Choroid plexus epithelial cell (primary cell): ENCODE results near the gene KCTD15.

Experiments used
- DNase-seq: peaks from one replicate; pipeline ENCODE4 v3.0.0-alpha.2; 2010; ENCODE audit warnings: low read depth
- H3K4me3 ChIP-seq: 2 replicates; pipeline ENCODE4 v1.5.1; 2011; ENCODE audit warnings: low read depth, mild to moderate bottlenecking, control low read depth, low read length, moderate library complexity
- TF ChIP-seq, protein P1 (sequence below): conservative IDR thresholded peaks from 2 replicates; pipeline ENCODE4 v1.5.1; 2011; ENCODE audit warnings: low read depth, mild to moderate bottlenecking, control low read depth, inconsistent platforms, low read length, moderate library complexity

Gene KCTD15

DNA sequence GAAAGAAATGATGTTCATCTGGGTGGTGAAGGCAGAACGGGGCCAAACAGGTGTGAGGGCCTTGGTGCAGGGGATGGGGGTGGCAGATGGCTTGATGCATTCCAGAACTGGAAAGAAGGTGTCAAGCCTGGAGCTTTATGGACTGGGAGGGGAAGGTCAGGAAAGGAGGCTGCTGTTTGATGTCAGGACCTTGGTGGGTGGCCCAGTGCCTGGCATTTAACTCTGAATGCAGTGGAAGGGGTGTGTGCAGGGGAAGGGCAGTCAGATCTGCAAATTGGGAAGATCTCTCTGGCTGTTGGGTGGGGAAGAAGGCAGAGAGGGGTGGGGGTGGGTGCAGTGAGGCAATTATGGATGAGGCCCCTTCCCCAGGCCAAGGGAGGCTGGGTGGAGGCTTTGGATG, 11.7 kb downstream of the KCTD15 start:
- DNase-seq: no peak
- no peak overlapping the region for H3K4me3 ChIP-seq
- TF ChIP-seq, protein P1, sequence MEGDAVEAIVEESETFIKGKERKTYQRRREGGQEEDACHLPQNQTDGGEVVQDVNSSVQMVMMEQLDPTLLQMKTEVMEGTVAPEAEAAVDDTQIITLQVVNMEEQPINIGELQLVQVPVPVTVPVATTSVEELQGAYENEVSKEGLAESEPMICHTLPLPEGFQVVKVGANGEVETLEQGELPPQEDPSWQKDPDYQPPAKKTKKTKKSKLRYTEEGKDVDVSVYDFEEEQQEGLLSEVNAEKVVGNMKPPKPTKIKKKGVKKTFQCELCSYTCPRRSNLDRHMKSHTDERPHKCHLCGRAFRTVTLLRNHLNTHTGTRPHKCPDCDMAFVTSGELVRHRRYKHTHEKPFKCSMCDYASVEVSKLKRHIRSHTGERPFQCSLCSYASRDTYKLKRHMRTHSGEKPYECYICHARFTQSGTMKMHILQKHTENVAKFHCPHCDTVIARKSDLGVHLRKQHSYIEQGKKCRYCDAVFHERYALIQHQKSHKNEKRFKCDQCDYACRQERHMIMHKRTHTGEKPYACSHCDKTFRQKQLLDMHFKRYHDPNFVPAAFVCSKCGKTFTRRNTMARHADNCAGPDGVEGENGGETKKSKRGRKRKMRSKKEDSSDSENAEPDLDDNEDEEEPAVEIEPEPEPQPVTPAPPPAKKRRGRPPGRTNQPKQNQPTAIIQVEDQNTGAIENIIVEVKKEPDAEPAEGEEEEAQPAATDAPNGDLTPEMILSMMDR: no peak

DNA sequence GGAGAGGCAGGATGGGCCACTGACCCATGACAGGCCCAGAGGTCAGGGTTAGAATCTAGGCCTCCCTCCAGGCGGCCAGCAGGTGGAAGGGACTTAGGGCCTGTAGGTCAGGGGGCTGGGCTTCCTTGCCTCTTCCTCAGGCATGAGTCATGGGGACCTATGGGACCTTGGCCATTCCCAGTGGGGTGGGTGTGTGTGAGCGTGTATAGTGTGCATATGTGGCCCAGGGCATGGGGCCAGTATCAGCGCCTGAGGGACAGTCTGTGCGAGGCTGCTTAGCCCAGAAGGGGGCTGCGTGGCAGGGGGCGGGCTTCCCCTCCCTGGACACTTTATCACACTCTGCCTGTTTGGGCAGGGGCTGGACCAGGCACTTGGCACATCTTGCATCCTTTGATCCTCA, 13.3 kb downstream of the KCTD15 start:
- TF ChIP-seq, protein P1: no peak
- H3K4me3 ChIP-seq: no peak overlapping the region
- peak; percentile 51 for DNase-seq

GRCh38 chr19:33810821-33811220, 14.2 kb downstream of the KCTD15 start:
- TF ChIP-seq, protein P1: no peak
- no peak overlapping the region for H3K4me3 ChIP-seq
- no peak for DNase-seq

DNA sequence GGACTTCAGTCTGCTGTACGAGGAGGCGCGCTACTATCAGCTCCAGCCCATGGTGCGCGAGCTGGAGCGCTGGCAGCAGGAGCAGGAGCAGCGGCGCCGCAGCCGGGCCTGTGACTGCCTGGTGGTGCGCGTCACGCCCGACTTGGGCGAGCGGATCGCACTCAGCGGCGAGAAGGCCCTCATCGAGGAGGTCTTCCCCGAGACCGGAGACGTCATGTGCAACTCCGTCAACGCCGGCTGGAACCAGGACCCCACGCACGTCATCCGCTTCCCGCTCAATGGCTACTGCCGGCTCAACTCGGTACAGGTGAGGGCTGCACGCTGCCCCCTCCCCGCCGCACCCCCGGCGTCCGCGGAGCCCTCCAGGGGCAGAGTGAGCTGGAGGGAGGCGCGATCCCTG, 14.6 kb downstream of the KCTD15 start:
- no peak overlapping the region for H3K4me3 ChIP-seq
- no peak for DNase-seq
- TF ChIP-seq, protein P1: no peak

DNA sequence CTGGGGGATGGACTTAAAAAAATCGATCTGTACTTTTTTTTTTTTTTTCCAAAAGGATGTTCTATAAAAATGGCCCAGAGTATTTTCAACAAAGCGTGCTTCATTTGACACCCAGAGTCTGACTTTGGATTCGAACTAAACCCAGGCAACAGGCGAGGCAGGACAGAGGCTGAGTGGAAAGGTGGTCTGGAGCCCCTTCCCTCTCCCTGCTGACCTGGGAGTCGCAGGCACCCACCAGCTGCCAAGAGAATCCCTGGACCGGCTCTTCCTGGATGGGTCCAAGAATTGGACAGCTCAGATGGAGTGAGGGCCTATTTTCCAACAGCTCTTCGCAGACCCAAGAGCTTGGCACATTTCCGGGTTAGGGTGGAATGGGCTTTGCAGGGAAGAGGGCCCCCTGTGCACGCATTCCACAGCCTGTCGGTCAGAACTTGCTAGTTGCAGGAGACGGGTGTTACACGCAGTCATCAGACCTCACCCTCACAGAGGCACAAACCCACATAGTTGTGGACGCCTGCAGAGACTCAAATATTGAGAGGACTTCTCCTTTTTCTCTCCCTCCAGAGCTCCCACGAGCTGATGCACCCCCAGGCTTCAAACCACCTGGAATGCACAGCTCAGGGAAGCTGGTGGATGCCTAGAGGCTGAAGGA, 15.2 kb downstream of the KCTD15 start:
- no peak for DNase-seq
- no peak overlapping the region for H3K4me3 ChIP-seq
- TF ChIP-seq, protein P1: no peak

DNA sequence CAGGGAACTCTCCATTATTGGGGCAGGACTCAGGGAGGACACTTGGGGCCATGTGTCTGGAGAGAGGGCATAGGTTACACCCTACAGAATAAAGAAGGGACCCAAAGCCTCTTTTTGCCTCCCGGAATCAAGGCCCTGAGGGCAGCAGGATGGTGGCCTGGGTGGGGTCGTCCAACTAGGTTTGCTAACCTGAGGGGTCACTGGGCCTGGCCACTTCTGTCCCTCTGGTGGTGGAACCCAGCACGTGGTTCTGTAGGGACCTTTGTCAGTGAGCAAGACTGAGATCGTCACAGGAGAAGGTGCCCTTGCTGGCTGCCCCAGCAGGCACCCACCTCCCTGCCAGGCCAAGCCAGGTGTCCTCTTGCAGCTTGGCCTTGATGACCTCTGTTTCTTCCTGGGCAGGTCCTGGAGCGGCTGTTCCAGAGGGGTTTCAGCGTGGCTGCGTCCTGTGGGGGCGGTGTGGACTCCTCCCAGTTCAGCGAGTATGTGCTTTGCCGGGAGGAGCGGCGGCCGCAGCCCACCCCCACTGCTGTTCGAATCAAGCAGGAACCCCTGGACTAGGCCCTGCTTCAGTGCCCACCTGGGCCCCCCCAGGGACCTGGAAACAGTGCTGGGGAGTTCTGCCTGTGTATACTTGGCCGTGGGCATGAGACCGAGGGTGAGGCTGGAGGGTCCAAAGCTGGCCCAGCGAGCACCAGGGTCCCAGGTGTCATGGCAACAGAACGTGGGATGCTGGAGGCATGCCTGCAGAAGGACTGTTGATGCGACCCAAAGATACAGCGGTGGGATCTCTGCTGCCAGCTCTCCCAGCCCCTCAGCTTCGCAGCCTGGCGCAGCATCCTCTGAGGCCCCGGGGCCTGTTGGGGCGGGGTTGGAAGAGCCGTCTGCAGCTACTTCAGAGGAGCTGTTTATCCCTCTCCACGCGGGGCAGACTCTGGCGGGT, 16.0 kb downstream of the KCTD15 start:
- H3K4me3 ChIP-seq: no peak overlapping the region
- no peak for DNase-seq
- TF ChIP-seq, protein P1: peak; percentile 4
